HEK293T (cell line): ENCODE measurements around the gene EPG5.

Experiments
- BHLHE40 ChIP-seq: fragments of 450-650 bp; IDR thresholded peaks from 2 replicates; pipeline ENCODE4 v1.6.1; 2016; ENCODE audit warnings: mild to moderate bottlenecking, moderate library complexity, borderline replicate concordance
- TARDBP ChIP-seq: fragments of 450-650 bp; IDR thresholded peaks from 2 replicates; pipeline ENCODE4 v1.6.1; 2016
- ZNF384 ChIP-seq: fragments of 450-650 bp; IDR thresholded peaks from 2 replicates; pipeline ENCODE4 v1.6.1; 2016

GRCh38 chr18:45860492-45860891 lies 106.6 kb downstream of the EPG5 start:
- TF ChIP-seq BHLHE40: no peak
- TF ChIP-seq TARDBP: no peak
- TF ChIP-seq ZNF384: no peak
